22Rv1 (cell line): ENCODE measurements around the gene SPATA1.

ENCODE experiments used
- ZFX ChIP-seq: fragments of 450-650 bp; IDR thresholded peaks from 2 replicates; pipeline ENCODE4 v1.6.1; 2017; ENCODE audit warnings: antibody characterized with exemption, borderline replicate concordance
- TF ChIP-seq, protein P1 (sequence below): fragments of 450-650 bp; IDR thresholded peaks from 2 replicates; pipeline ENCODE4 v1.5.1; 2017; ENCODE audit warnings: mild to moderate bottlenecking

DNA sequence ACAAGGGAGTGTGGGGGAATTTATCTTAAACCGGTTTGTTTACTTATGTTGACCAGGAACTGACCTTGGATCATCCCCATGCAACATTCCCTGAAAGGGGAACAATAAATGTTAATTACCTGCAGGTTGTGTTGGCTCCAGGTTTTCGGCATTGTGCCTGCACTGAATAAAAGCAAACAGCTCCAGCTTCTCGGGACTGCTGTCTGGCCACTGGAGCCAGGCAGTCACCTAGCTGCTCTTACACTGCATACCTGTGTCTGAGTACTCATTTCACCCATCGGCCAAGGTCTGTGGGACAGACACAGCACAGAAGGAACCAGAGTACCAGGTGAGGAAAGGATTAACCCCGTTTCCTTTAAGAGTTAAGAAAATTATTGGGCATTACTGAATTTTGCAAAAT lies 100.8 kb downstream of the SPATA1 start:
- TF ChIP-seq, protein P1, sequence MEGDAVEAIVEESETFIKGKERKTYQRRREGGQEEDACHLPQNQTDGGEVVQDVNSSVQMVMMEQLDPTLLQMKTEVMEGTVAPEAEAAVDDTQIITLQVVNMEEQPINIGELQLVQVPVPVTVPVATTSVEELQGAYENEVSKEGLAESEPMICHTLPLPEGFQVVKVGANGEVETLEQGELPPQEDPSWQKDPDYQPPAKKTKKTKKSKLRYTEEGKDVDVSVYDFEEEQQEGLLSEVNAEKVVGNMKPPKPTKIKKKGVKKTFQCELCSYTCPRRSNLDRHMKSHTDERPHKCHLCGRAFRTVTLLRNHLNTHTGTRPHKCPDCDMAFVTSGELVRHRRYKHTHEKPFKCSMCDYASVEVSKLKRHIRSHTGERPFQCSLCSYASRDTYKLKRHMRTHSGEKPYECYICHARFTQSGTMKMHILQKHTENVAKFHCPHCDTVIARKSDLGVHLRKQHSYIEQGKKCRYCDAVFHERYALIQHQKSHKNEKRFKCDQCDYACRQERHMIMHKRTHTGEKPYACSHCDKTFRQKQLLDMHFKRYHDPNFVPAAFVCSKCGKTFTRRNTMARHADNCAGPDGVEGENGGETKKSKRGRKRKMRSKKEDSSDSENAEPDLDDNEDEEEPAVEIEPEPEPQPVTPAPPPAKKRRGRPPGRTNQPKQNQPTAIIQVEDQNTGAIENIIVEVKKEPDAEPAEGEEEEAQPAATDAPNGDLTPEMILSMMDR, result no peak
- TF ChIP-seq ZFX, result no peak
